Endothelial cell of coronary artery (primary cell): ENCODE results near the gene CYP2R1. TPM values are rescaled to one million over a fixed set of nuclear protein-coding genes. Genes with fewer than 3 reads are reported as not detected.

ENCODE experiments used
- total RNA-seq: library from RNA; depleted of rRNA; stranded (reverse); fragments of >200 nt; gene quantifications from 2 replicates; pipeline ENCODE4 v1.2.3, GENCODE V29; 2014

The CYP2R1 gene, protein sequence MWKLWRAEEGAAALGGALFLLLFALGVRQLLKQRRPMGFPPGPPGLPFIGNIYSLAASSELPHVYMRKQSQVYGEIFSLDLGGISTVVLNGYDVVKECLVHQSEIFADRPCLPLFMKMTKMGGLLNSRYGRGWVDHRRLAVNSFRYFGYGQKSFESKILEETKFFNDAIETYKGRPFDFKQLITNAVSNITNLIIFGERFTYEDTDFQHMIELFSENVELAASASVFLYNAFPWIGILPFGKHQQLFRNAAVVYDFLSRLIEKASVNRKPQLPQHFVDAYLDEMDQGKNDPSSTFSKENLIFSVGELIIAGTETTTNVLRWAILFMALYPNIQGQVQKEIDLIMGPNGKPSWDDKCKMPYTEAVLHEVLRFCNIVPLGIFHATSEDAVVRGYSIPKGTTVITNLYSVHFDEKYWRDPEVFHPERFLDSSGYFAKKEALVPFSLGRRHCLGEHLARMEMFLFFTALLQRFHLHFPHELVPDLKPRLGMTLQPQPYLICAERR
- 8.5 and 13.0 TPM in 2 replicates for total RNA-seq

DNA sequence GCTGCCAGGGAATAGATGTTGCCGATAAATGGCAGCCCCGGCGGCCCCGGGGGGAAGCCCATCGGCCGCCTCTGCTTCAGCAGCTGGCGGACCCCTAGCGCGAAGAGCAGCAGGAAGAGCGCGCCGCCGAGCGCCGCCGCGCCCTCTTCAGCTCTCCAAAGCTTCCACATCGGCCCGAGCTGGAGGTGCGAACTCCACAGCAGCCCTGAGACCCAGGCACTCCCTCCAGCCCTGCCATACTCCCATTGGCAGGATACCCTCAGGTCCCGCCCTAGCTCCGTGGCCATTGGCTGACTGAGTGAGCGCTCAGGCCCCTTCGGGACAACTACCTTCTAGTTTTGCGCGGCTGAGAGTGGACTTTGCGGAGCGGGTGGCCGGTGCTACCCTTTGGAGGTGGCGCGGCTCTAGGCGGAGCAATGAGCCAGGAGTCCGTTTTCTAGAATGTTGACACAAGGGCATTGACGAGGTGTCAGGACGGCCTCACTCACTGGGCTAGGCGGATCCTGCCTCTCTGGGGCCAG is at the start of gene CYP2R1:
CYP2R1 (minus strand) TSS at position 196 of the 521 bp plus-strand sequence; CDS start at position 170, 26 bp downstream.

Other genes starting within 250 kb of the CYP2R1 start
- gene PDE3B, start 248.4 kb downstream of the CYP2R1 start, total RNA-seq = 0.66 and 1.4 TPM in 2 replicates
- gene CALCA, start 80.1 kb upstream of the CYP2R1 start, total RNA-seq = not detected in 2 replicates
- under 0.01 TPM in 1 of 2 replicates, not detected in the other for gene CALCB, start 181.4 kb upstream of the CYP2R1 start, total RNA-seq
- 0.09 and 1.2 TPM in 2 replicates for gene INSC, start 222.7 kb upstream of the CYP2R1 start, total RNA-seq